GM18505 (cell line): ENCODE results near the gene SLC43A2.

Experiments used
- ATAC-seq: cut with Tn5 transposase; IDR thresholded peaks from one replicate; pipeline ENCODE4 v1.9.1; 2021; ENCODE audit not compliant: unreplicated experiment
- POLR2A ChIP-seq: IDR thresholded peaks from 4 replicates; pipeline ENCODE4 v1.6.1; 2011; ENCODE audit warnings: borderline replicate concordance; ENCODE audit not compliant: insufficient read depth, insufficient read length; ENCODE audit errors: extremely low read depth

SLC43A2 gene

GRCh38 chr17:1560858-1561355 is 67.7 kb downstream of the SLC43A2 start:
- no peak for TF ChIP-seq POLR2A
- ATAC-seq: no peak

DNA sequence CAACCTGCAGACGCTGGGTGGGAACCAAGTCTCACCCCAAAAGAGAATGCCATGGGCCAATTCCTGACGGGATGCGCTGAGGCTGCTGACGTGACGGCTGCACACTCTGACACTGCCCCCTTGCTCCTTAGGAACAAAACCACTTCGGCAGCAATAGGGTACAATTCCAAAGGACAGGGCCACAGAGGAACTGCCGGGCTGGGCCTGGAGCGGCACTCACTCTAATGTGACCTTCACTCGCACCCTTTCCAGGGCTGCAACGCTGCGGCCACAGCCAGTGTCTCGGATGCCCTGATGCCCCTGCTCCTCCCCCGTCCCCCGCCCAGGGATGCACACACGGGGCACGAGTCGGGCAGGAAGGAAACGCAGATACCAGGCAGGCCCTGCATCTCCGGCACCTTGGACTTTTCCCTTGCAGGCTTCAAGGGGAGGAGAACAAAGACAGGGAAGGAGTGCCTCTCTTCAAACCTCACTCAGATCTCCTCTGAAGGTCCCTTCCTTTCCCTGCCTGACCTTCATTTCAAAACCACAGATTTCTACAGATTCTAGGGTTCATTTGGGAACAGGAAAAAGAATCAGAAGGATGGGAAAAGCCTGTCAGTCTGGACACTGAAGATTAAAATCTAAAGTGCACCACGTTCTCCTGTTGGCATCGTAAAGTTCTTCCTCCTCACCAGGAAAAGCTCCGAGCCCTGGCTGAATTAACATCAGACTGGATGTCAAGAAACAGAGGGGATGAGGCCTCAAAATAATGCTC is 68.4 kb downstream of the SLC43A2 start:
- ATAC-seq: no peak
- no peak for TF ChIP-seq POLR2A

DNA sequence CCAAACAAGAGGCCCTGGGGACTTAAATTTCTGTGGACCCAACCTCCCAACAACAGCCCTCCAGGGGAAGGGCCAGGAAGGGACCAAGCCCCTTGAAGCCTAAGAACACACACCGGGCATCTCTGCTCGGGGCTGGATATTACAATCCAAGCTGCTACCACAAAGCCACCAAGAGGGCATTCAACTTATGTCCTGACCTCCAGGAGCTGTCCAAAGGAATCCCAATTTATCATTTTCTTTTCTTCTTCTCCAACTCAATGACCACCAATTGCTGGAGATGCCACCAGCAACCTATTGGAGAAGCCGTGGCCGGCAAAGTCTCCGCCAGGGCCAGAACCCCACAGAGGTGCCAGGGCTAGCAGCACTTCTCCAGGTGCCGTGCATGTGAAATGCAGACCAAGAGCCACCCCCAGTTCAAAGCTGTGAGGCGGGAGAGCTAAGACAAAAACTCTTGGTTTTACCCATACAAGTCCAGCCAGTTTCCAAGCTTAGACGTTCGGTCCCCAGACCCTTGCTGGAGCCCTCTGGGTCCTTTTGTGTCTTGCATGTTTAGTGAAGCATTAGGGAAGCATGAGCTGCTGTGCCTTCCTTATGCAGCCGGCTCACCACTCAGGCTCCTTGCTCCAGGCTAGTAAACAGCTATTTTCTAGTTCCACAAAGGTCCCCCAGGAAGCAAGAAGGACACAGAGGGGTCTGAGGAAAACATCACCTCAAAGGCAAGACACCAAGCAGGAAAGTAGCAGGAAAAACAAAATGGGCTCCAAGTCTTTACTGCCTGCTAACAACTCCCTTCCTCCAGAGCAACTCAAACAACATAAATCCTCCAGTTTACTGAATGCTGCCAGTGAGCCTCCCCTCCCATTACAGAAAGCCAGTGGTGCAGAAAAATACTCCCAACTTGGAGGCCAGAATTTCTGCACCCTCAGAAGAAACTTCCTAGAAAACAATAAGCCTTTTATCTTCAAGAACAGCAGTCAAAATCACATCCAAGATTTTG is 69.3 kb downstream of the SLC43A2 start:
- no peak for TF ChIP-seq POLR2A
- ATAC-seq: no peak

DNA sequence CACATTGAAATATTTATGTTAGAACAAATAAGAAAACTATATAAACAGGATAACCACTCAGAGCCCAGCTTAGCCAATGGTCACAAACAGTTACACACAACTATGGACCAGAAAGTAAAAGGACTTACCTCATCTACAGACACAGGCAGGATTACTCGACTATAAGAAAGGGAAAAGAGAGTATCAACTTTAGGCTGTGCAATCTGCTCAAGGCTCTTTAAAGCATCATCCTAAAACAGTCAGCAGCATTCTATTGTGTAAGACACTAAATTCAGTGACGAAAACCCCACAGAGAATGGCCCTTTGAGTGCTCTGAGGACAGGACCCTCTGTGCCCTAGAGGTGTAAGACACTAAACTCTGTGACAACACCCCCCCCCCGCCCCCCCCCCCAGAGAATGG is 70.2 kb downstream of the SLC43A2 start:
- no peak for TF ChIP-seq POLR2A
- no peak for ATAC-seq

DNA sequence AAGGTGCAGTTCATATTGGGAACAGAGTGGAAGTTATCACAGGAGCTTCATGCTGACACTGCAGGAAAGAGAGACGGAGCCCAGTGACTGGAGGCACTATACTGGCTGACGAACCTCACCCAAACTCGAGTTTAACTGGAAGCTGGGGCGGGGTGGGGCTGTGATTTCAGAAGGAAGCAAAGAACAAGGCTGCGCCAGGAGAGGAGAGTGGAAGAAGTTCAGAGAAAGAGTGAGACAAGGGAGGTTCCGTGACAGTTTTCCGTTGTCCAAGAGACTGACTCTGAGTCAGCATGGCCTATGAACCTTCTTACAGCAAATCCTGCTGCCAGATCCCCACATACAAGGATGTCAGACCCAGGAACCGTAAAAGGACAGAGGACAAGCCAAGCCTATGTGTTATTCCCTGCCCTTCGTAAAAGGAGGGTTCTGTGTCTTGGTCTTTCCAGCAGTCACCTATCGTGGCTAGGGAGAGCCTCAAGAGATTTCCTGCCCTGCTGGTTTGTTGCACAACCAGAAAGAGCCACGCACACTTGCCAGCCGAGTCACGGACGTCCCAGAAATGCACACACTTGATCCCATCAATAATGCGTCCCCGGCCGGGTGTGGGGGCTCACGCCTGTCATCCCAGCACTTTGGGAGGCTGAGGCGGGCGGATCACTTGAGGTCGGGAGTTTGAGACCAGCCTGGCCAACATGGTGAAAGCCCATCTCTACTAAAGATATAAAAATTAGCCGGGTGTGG is 71.1 kb downstream of the SLC43A2 start:
- no peak for TF ChIP-seq POLR2A
- no peak for ATAC-seq

DNA sequence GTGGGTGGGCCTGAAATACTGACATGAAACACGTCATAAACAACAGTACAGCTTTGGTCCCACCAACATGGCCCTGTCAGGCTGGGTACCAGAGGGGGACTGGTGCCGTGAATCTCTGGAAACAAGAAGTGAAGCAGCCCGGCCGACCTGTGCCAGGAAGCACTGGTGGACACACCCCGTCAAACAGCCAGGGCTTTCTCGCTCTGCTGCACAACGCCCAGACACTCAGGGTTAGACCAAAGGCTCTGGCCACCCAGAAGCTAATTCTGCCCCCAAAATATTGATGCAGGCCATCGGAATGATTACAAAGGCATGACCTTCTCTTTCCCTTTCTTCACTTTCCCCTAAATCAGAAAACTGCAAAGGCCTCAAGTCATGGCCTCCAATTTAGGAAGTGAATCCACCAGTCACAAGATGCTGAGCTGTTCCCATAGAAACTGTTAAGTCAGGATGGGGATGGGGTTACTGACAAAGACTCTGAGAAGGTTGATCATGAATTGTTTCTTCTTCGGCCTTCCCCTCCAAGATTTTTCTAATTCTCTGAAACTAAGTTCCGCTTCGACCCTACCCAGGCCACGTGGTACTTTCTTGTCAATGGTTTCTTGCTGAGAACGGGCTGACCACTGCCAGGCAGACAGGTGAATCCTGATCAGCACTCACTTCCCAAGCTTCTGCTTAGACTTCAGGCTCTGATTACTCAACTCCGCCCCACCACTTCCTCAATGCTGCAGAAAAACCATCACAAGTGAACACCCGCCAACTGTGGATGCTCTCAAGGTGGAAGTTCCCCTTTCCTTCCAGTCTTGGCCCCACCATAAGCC is 72.8 kb downstream of the SLC43A2 start:
- ATAC-seq: no peak
- TF ChIP-seq POLR2A: peak; percentile 40

- no peak for ATAC-seq
- TF ChIP-seq POLR2A: no peak
Observed at GRCh38 chr17:1554751-1555540, 73.7 kb downstream of the SLC43A2 start.

GRCh38 chr17:1553354-1554266 is 75.0 kb downstream of the SLC43A2 start:
- no peak for ATAC-seq

GRCh38 chr17:1552932-1553331 is 75.7 kb downstream of the SLC43A2 start:
- ATAC-seq: no peak

More at GRCh38 chr17:1553354-1554266, 75.0 kb downstream of the SLC43A2 start:
- TF ChIP-seq POLR2A: no peak

DNA sequence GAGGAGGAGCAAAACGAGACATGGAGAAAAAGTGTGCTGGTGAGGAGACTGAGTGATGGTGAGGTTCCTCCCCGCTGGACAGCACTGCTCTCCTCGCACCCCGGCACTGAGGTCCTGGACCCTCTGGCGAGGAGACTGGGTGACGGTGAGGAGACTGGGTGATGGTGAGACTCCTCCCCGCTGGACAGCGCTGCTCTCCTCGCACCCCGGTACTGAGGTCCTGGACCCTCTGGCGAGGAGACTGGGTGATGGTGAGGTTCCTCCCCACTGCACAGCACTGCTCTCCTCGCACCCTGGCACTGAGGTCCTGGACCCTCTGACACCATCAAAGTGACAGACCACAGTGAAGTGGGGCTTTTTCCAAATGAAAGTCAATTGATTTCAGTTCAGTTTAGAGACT is 76.9 kb downstream of the SLC43A2 start:
- ATAC-seq: no peak
- no peak for TF ChIP-seq POLR2A

More at GRCh38 chr17:1552932-1553331, 75.7 kb downstream of the SLC43A2 start:
- TF ChIP-seq POLR2A: no peak
